HepG2 (cell line): ENCODE results near the gene VAC14. TPM values are rescaled to one million over a fixed set of nuclear protein-coding genes. Genes with fewer than 3 reads are reported as not detected.

Experiments
- ADNP ChIP-seq: sonication (generic); formaldehyde crosslinking; IDR thresholded peaks from 2 replicates; pipeline ENCODE4 v1.4.0; 2020; ENCODE audit warnings: missing genetic modification reagents
- ARNT ChIP-seq: fragments of 450-650 bp; IDR thresholded peaks from 2 replicates; pipeline ENCODE4 v1.6.1; 2017
- DMAP1 ChIP-seq: IDR thresholded peaks from 2 replicates; pipeline ENCODE4 v1.6.1; 2016
- HNRNPH1 ChIP-seq: fragments of 200-400 bp; formaldehyde crosslinking; optimal IDR thresholded peaks from 2 replicates; pipeline ENCODE3; 2017; ENCODE audit warnings: mild to moderate bottlenecking, low read depth, low read length
- IKZF1 ChIP-seq: fragments of 450-650 bp; IDR thresholded peaks from 2 replicates; pipeline ENCODE4 v1.7.1; 2016
- MAZ ChIP-seq, 2 experiments: sonication (generic) in 1 of 2; formaldehyde crosslinking in 1 of 2; IDR thresholded peaks; 2 replicates each; pipeline versions ENCODE4 v1.5.0 to v1.6.1; 2012 to 2020; ENCODE audit warnings: low read depth in 2 of 2, mild to moderate bottlenecking in 2 of 2, borderline replicate concordance in 1 of 2, improper control_type of control experiment in 1 of 2, low read length in 1 of 2, missing genetic modification reagents in 1 of 2, moderate library complexity in 1 of 2
- RBM22 ChIP-seq: fragments of 200-400 bp; formaldehyde crosslinking; optimal IDR thresholded peaks from 2 replicates; pipeline ENCODE3; 2017; ENCODE audit warnings: mild to moderate bottlenecking, low read length, moderate library complexity
- TCF7 ChIP-seq: sonication (generic); IDR thresholded peaks from 2 replicates; pipeline ENCODE4 v1.6.1; 2016; ENCODE audit warnings: antibody characterized with exemption, low read depth
- THYN1 ChIP-seq: sonication (generic); formaldehyde crosslinking; IDR thresholded peaks from 2 replicates; pipeline ENCODE4 v1.8.1; 2023; ENCODE audit warnings: low read depth, mild to moderate bottlenecking, moderate library complexity, missing genetic modification reagents, borderline replicate concordance
- ZNF317 ChIP-seq: sonication (generic); formaldehyde crosslinking; IDR thresholded peaks from 2 replicates; pipeline ENCODE4 v1.5.0; 2020; ENCODE audit warnings: mild to moderate bottlenecking, missing genetic modification reagents
- ZNF781 ChIP-seq: sonication (generic); formaldehyde crosslinking; IDR thresholded peaks from 2 replicates; pipeline ENCODE4 v1.5.1; 2020; ENCODE audit warnings: borderline replicate concordance, mild to moderate bottlenecking, missing genetic modification reagents; ENCODE audit errors: not compliant biosample characterization
- ZNF878 ChIP-seq: sonication (generic); formaldehyde crosslinking; IDR thresholded peaks from 2 replicates; pipeline ENCODE4 v1.8.1; 2023; ENCODE audit warnings: mild to moderate bottlenecking, missing genetic modification reagents, moderate library complexity
- ZSCAN29 ChIP-seq: sonication (generic); formaldehyde crosslinking; conservative IDR thresholded peaks from 2 replicates; pipeline ENCODE4 v1.4.0; 2020; ENCODE audit warnings: mild to moderate bottlenecking, missing genetic modification reagents
- ZZZ3 ChIP-seq: sonication (generic); formaldehyde crosslinking; IDR thresholded peaks from 2 replicates; pipeline ENCODE4 v1.4.0; 2020; ENCODE audit warnings: missing genetic modification reagents, mild to moderate bottlenecking, borderline replicate concordance
- polyA plus RNA-seq, 8 experiments: library from polyadenylated mRNA; depleted of rRNA in 3 of 8; stranded (reverse) in 7 of 8; unstranded in 1 of 8; fragments of >200 nt; fragmentation: Illumina TruSeq in 4 of 8; extraction: Trizol in 4 of 8; gene quantifications; 2 replicates each; pipeline versions ENCODE4 v1.2.1 to v1.2.3, GENCODE V29; 2011 to 2016; ENCODE audit warnings: low read depth in 4 of 8, missing spikeins in 1 of 8, mixed read lengths in 1 of 8; ENCODE audit not compliant: insufficient read depth in 1 of 8
- total RNA-seq, 5 experiments: library from RNA; depleted of rRNA; stranded (reverse); fragments of >200 nt; fragmentation: Illumina TruSeq; extraction: Trizol; gene quantifications; 2 replicates each; pipeline ENCODE4 v1.2.3, GENCODE V29; 2016; ENCODE audit warnings: low read depth in 1 of 5
- TF ChIP-seq, protein P1 (sequence below): sonication (generic); formaldehyde crosslinking; IDR thresholded peaks from 2 replicates; pipeline ENCODE4 v1.4.0; 2020; ENCODE audit warnings: missing genetic modification reagents; ENCODE audit errors: not compliant biosample characterization
- TF ChIP-seq, protein P2 (sequence below): IDR thresholded peaks from 2 replicates; pipeline ENCODE4 v1.6.1; 2012; ENCODE audit warnings: low read length, improper control_type of control experiment
- TF ChIP-seq, protein P3 (sequence below): sonication (generic); formaldehyde crosslinking; IDR thresholded peaks from 2 replicates; pipeline ENCODE4 v1.4.0; 2020; ENCODE audit warnings: mild to moderate bottlenecking, missing genetic modification reagents, borderline replicate concordance
- TF ChIP-seq, protein P4 (sequence below): fragments of 450-650 bp; IDR thresholded peaks from 2 replicates; pipeline ENCODE4 v1.6.1; 2017

VAC14 gene
- total and polyA plus RNA-seq, 2 of the 13 experiments (the other 11 are each of a cell fraction or from before 2014, with no cell fraction given): 23.5 to 24.6 TPM

DNA sequence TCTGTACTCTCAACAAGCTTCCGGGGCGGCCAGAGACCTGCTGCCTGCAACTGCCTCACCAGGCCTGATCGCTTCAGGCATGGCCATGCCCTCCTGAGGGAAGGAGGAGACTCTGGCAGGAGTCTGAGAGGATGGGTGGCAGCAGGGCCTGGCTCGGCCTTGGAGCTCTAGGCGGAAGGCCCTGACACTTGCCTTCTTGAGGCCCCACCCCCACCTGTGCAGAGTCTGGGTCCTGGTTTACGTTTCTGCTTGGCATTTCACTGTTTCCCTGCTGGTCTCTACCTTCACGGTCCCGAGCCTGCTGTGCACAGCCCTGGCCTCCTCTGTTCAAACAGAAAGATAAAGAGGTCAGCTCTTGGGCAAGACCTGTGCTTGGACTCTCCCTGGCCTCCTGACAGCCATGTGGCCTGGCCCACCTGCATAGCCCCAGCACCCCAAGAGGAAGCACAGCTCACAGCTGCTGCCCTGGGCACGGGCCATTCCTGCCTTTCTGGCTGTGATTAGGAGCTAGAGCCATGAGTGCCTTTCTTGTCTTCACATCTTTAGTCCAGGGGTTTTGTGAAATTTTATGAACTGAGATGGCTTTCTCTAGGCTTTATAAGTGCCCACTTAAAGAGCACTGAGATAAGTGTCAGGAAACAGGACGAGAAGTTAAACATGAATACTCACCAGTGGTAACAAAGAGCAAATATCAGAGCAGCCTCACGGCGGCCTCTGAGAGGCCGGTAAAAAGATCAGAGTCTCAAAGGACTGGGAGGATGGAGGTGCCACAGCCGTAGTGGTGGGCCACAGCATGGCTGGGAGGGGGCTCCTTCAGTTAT, 89.5 kb downstream of the VAC14 start (continued):
- TF ChIP-seq THYN1 (CRISPR knock-in tag) (no peak), ZNF781 (peak; percentile 24), ARNT (no peak), ADNP (CRISPR knock-in tag) (peak; percentile 77; the same call in 1 of the 2 replicates), ZNF317 (peak; percentile 74), RBM22 (peak; percentile 76), IKZF1 (no peak), DMAP1 (CRISPR knock-in tag) (peak; percentile 94), ZZZ3 (CRISPR knock-in tag) (no peak), MAZ (IDR thresholded peaks at IDR 0.05; ENCODE audit: borderline replicate concordance, low read depth, low read length) (0 out of 2 replicates have a peak, but pooled peaks have one; percentile 8), MAZ (CRISPR knock-in tag; IDR thresholded peaks at IDR 0.05; ENCODE audit: low read depth) (peak; percentile 78; the same call in 1 of the 2 replicates), ZSCAN29 (CRISPR knock-in tag) (peak; percentile 92), HNRNPH1 (no peak), TCF7 (0 out of 2 replicates have a peak, but pooled peaks have one; percentile 5), ZNF878 (0 out of 2 replicates have a peak, but pooled peaks have one; percentile 91)
- TF ChIP-seq, protein P1, sequence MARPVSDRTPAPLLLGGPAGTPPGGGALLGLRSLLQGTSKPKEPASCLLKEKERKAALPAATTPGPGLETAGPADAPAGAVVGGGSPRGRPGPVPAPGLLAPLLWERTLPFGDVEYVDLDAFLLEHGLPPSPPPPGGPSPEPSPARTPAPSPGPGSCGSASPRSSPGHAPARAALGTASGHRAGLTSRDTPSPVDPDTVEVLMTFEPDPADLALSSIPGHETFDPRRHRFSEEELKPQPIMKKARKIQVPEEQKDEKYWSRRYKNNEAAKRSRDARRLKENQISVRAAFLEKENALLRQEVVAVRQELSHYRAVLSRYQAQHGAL (CRISPR knock-in tag): no peak
- TF ChIP-seq, protein P2, sequence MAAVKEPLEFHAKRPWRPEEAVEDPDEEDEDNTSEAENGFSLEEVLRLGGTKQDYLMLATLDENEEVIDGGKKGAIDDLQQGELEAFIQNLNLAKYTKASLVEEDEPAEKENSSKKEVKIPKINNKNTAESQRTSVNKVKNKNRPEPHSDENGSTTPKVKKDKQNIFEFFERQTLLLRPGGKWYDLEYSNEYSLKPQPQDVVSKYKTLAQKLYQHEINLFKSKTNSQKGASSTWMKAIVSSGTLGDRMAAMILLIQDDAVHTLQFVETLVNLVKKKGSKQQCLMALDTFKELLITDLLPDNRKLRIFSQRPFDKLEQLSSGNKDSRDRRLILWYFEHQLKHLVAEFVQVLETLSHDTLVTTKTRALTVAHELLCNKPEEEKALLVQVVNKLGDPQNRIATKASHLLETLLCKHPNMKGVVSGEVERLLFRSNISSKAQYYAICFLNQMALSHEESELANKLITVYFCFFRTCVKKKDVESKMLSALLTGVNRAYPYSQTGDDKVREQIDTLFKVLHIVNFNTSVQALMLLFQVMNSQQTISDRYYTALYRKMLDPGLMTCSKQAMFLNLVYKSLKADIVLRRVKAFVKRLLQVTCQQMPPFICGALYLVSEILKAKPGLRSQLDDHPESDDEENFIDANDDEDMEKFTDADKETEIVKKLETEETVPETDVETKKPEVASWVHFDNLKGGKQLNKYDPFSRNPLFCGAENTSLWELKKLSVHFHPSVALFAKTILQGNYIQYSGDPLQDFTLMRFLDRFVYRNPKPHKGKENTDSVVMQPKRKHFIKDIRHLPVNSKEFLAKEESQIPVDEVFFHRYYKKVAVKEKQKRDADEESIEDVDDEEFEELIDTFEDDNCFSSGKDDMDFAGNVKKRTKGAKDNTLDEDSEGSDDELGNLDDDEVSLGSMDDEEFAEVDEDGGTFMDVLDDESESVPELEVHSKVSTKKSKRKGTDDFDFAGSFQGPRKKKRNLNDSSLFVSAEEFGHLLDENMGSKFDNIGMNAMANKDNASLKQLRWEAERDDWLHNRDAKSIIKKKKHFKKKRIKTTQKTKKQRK: no peak
- TF ChIP-seq, protein P3, sequence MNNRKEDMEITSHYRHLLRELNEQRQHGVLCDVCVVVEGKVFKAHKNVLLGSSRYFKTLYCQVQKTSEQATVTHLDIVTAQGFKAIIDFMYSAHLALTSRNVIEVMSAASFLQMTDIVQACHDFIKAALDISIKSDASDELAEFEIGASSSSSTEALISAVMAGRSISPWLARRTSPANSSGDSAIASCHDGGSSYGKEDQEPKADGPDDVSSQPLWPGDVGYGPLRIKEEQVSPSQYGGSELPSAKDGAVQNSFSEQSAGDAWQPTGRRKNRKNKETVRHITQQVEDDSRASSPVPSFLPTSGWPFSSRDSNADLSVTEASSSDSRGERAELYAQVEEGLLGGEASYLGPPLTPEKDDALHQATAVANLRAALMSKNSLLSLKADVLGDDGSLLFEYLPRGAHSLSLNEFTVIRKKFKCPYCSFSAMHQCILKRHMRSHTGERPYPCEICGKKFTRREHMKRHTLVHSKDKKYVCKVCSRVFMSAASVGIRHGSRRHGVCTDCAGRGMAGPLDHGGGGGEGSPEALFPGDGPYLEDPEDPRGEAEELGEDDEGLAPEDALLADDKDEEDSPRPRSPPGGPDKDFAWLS (CRISPR knock-in tag): no peak
- TF ChIP-seq, protein P4, sequence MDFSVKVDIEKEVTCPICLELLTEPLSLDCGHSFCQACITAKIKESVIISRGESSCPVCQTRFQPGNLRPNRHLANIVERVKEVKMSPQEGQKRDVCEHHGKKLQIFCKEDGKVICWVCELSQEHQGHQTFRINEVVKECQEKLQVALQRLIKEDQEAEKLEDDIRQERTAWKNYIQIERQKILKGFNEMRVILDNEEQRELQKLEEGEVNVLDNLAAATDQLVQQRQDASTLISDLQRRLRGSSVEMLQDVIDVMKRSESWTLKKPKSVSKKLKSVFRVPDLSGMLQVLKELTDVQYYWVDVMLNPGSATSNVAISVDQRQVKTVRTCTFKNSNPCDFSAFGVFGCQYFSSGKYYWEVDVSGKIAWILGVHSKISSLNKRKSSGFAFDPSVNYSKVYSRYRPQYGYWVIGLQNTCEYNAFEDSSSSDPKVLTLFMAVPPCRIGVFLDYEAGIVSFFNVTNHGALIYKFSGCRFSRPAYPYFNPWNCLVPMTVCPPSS: no peak
